Measurements from ENCODE around the gene CUEDC2.

Gene CUEDC2

DNA sequence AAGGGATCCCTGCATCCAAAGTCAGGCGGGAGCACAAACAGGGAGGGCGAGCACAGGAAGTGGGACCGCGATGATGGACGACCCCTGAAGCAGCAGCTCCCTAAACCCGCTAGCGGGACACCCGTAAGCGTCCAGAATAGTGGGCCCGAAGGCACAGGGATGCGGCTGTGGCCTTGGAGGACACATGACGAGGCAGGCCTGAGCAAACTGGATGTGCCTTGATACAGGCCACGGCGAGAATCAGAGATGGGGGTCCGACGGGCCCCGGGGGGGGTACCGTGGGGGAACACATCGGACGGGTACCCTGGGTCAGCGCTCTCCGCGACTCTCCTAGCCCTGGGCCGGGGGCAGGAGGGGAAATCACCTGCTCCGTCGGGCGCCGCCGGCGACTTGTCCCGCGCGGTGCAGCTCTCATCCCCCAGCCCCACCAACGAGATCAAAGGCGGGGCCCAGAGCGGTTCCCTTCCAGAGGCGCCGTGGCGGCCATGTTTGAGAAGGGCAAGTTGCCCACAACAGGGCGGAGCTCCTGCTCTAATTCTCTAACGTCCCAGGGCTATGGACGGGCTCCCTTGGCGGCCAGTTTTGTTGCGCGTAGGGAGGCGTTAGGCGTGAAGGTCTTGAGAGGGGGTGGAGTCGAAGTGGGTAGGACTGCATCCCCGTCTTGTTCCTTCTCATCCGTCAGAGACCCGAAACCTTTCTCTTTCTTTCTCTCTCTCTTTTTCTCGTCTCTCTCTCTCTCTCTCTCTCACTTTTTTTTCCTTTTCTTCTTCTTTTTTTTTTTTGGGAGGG lies at the start of gene CUEDC2 (continued):
- no peak for TF ChIP-seq ZNF548 (tag by site-specific recombination; IDR thresholded peaks at IDR 0.05)
- TF ChIP-seq SP3 (tag by site-specific recombination; IDR thresholded peaks at IDR 0.05), result peak; percentile 99
- no peak for TF ChIP-seq ZNF19 (tag by site-specific recombination; IDR thresholded peaks at IDR 0.05; ENCODE audit: low read depth)
- TF ChIP-seq ZNF292 (tag by site-specific recombination; IDR thresholded peaks at IDR 0.05; ENCODE audit: borderline replicate concordance, low read depth), result no peak
- TF ChIP-seq ZNF114 (tag by site-specific recombination; IDR thresholded peaks at IDR 0.05), result no peak
- TF ChIP-seq, protein P1, sequence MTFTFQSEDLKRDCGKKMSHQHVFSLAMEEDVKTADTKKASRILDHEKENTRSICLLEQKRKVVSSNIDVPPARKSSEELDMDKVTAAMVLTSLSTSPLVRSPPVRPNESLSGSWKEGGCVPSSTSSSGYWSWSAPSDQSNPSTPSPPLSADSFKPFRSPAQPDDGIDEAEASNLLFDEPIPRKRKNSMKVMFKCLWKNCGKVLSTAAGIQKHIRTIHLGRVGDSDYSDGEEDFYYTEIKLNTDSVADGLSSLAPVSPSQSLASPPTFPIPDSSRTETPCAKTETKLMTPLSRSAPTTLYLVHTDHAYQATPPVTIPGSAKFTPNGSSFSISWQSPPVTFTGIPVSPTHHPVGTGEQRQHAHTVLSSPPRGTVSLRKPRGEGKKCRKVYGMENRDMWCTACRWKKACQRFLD (tag by site-specific recombination; IDR thresholded peaks at IDR 0.05), result no peak
- peak; percentile 36 for TF ChIP-seq ZIC2 (tag by site-specific recombination; IDR thresholded peaks at IDR 0.05)
- TF ChIP-seq, protein P2, sequence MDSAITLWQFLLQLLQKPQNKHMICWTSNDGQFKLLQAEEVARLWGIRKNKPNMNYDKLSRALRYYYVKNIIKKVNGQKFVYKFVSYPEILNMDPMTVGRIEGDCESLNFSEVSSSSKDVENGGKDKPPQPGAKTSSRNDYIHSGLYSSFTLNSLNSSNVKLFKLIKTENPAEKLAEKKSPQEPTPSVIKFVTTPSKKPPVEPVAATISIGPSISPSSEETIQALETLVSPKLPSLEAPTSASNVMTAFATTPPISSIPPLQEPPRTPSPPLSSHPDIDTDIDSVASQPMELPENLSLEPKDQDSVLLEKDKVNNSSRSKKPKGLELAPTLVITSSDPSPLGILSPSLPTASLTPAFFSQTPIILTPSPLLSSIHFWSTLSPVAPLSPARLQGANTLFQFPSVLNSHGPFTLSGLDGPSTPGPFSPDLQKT (IDR thresholded peaks at IDR 0.05; ENCODE audit: borderline replicate concordance, low read depth, low read length), result no peak
- no peak for TF ChIP-seq ZNF785 (tag by site-specific recombination; IDR thresholded peaks at IDR 0.05)
- no peak for TF ChIP-seq HOXA7 (CRISPR knock-in tag; IDR thresholded peaks at IDR 0.05; ENCODE audit: borderline replicate concordance)
- TF ChIP-seq PRDM1 (tag by site-specific recombination; IDR thresholded peaks at IDR 0.05), result peak; percentile 96
- TF ChIP-seq ZNF585B (tag by site-specific recombination; IDR thresholded peaks at IDR 0.05), result no peak
- TF ChIP-seq BCL11B (tag by site-specific recombination; IDR thresholded peaks at IDR 0.05; ENCODE audit: low read depth), result no peak
- no peak for TF ChIP-seq ZSCAN18 (tag by site-specific recombination; IDR thresholded peaks at IDR 0.05)
- 0 out of 2 replicates have a peak, but pooled peaks have one; percentile 14 for TF ChIP-seq REST (tag by site-specific recombination; IDR thresholded peaks at IDR 0.05)
- no peak for TF ChIP-seq ZNF664 (tag by site-specific recombination; IDR thresholded peaks at IDR 0.05)
- no peak for TF ChIP-seq ZNF211 (tag by site-specific recombination; IDR thresholded peaks at IDR 0.05; ENCODE audit: low read depth)
- TF ChIP-seq ZNF280D (tag by site-specific recombination; IDR thresholded peaks at IDR 0.05), result no peak
- TF ChIP-seq, protein P3, sequence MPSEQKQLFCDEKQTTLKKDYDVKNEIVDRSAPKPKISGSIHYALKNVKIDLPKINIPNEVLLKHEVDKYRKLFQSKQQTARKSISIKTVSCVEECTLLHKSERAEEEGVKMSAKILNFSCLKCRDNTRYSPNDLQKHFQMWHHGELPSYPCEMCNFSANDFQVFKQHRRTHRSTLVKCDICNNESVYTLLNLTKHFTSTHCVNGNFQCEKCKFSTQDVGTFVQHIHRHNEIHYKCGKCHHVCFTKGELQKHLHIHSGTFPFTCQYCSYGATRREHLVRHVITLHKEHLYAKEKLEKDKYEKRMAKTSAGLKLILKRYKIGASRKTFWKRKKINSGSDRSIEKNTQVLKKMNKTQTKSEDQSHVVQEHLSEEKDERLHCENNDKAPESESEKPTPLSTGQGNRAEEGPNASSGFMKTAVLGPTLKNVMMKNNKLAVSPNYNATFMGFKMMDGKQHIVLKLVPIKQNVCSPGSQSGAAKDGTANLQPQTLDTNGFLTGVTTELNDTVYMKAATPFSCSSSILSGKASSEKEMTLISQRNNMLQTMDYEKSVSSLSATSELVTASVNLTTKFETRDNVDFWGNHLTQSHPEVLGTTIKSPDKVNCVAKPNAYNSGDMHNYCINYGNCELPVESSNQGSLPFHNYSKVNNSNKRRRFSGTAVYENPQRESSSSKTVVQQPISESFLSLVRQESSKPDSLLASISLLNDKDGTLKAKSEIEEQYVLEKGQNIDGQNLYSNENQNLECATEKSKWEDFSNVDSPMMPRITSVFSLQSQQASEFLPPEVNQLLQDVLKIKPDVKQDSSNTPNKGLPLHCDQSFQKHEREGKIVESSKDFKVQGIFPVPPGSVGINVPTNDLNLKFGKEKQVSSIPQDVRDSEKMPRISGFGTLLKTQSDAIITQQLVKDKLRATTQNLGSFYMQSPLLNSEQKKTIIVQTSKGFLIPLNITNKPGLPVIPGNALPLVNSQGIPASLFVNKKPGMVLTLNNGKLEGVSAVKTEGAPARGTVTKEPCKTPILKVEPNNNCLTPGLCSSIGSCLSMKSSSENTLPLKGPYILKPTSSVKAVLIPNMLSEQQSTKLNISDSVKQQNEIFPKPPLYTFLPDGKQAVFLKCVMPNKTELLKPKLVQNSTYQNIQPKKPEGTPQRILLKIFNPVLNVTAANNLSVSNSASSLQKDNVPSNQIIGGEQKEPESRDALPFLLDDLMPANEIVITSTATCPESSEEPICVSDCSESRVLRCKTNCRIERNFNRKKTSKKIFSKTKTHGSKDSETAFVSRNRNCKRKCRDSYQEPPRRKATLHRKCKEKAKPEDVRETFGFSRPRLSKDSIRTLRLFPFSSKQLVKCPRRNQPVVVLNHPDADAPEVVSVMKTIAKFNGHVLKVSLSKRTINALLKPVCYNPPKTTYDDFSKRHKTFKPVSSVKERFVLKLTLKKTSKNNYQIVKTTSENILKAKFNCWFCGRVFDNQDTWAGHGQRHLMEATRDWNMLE (tag by site-specific recombination; conservative IDR thresholded peaks at IDR 0.05; ENCODE audit: low read depth), result peak; percentile 41
- no peak for TF ChIP-seq ZNF391 (tag by site-specific recombination; IDR thresholded peaks at IDR 0.05; ENCODE audit: borderline replicate concordance, low read depth)
- TF ChIP-seq ZNF16 (tag by site-specific recombination; IDR thresholded peaks at IDR 0.05; ENCODE audit: low read depth), result no peak
- peak; percentile 92 for TF ChIP-seq ZFP37 (tag by site-specific recombination; IDR thresholded peaks at IDR 0.05)
- TF ChIP-seq, protein P4, sequence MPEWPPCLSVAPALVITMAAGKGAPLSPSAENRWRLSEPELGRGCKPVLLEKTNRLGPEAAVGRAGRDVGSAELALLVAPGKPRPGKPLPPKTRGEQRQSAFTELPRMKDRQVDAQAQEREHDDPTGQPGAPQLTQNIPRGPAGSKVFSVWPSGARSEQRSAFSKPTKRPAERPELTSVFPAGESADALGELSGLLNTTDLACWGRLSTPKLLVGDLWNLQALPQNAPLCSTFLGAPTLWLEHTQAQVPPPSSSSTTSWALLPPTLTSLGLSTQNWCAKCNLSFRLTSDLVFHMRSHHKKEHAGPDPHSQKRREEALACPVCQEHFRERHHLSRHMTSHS (tag by site-specific recombination; IDR thresholded peaks at IDR 0.05), result no peak
